ENCODE data around the gene SMARCC1. TPM values are rescaled to one million over a fixed set of nuclear protein-coding genes. Genes with fewer than 3 reads are reported as not detected.
"Not testable (repeated sequence)": the region's sequence is repeated elsewhere in the genome, so short reads cannot be mapped to it uniquely, and the experiment has no call there.

The SMARCC1 gene
- total RNA-seq (2014; rRNA removed; shearing (Covaris generic)) = 22.4 and 38.9 TPM in 2 replicates

DNA sequence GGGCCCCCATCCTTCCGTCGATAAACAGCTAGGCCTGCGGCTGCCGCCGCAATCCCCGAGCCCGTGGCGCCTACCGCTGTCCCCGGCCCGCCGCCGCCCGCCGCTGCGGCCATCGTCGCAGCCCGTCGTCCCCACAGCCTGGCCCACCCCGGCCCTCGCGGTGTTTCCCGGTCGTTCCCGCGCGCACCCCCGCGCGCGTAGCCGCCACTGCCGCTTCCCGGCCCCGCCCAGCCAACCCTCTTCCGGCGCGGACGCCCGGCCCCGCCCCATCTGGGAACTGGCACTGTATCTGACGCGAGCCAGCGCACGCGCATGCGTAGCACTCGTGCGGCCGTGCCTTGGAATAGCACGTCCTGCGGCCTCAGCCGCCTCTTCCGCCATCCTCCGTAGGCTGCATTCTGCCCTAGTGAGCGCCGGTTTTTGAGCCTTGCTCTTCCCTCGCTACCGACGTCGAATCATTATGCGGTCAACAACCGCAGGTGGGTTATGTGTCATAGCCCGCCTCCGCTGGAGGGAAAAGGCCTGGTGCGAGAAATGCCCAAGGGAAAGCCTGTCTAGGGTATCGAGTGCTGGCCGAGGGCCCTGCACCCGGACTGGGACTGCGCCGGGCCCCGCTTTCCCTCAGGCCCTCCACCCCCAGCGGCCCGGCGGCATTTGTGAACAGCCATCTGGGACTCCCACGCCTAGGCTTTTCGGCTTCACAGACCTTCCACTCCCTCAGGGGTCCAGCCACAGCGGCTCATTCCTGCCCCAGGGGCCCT is at the start of gene SMARCC1:
Gene SMARCC1 (minus strand): TSS at position 209 of the 761 bp plus-strand sequence. CDS start 96 bp downstream, at position 113.
- DNase-seq (ENCODE audit: low spot score) = peak; percentile 95

DNA sequence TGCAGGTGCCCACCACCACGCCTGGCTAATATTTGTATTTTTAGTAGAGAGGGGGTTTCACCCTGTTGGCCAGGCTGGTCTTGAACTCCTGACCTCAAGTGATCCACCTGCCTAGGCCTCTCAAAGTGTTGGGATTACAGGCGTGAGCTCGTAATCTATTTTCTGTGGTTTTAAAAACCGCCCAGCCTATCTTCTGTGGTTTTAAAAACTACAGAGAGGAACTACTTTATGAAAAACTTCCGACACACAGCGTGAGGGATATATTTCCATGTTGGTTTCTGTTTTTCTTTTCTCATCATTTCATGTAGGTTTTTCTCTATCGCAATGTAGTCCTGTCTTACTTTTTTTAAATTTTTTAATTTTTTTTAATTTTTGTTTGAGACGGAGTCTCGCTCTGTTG is 47.8 kb upstream of the SMARCC1 start:
- DNase-seq (ENCODE audit: low spot score) = not testable (repeated sequence)

DNA sequence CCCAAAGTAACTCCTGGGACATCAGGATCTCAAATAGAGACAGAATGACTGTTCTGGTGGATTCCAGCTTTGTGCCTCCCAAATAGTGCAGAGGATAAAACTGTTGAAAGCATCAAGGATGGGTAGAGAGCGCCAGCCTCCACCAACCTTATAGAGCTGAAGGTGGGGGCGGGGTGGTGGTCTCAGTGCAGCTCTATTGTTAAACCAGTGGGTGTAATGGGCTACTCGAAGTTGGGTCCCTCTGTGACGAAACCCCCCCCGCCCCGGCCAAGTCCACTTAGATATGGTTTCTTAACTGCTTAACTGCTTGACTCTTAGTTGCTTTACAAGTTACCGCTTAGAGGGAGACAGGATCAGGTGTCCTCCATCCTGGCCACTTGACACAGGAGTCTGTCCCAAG is 43.9 kb upstream of the SMARCC1 start:
- DNase-seq (ENCODE audit: low spot score) = no peak

GRCh38 chr3:47824541-47825473 is 43.1 kb upstream of the SMARCC1 start:
- peak; percentile 84 for DNase-seq (ENCODE audit: low spot score)

DNA sequence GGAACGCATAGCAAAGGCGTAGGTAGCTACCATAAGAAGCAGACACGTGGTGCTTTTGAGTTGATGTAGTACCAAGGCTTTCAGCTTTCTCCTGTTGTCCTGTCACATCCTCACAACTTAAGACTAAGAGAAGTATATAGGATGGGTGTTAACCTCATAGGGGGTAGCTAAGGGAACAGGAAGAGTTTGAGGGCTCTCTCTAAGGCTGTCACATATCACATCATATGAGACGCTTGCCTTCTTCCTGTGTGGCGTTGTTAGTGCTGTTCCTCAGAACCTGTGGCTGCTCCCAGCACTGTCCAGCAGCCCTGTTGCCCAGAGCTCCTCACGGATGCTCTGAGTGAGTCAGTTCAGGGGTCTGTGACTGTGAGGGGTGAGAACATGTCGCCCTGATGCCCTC is 35.9 kb upstream of the SMARCC1 start:
- DNase-seq (ENCODE audit: low spot score) = no peak

- no peak for DNase-seq (ENCODE audit: low spot score)
These were observed 32.0 kb upstream of the SMARCC1 start for GRCh38 chr3:47813551-47814177.

GRCh38 chr3:47804577-47804976 is 22.9 kb upstream of the SMARCC1 start:
- no peak for DNase-seq (ENCODE audit: low spot score)

- no peak for DNase-seq (ENCODE audit: low spot score)
These were observed 21.9 kb upstream of the SMARCC1 start for GRCh38 chr3:47803480-47804025.

DNA sequence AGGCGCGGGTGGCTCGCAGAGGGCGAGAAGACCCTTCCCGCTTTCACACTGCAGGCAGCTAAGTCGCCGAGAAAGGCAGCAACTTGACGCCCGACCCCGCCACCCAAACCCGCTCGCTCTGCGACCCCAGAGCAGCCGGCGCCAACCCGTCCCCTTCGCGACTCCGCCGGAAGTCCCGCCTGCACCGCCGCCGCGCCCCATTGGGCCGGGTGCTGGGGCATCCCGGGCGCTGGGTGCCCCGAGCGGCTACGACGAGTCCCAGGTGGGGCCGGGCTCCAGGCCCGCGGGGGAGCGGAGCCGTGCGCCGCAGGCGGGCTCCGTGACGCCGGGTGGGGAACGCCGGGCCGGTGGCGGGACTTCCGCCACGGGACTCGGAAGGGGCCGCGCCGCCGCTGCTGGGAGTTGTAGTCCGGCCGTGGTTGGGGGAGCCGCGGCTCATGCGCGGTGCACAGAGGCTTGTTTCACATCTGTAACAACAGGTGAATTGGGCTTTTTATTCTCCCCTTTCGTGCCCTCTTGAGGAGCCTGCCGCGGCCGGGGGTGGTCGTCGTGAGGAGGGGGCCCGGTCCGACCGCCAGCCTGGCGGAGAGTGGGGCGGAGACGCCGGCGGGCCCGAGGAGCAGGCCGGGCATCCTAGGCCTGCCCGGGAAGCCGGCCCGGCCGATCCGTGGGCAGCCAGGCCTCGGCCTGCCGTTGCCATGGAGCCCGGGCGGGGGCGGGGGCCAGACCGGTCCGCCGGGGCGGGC is 21.2 kb upstream of the SMARCC1 start, which contains the start of gene DHX30:
Gene DHX30 (plus strand): TSS at position 405 of the 746 bp plus-strand sequence. CDS start 7,546 bp downstream, outside the sequence.
- DNase-seq (ENCODE audit: low spot score) = peak; percentile 71

GRCh38 chr3:47799733-47800132 is 18.0 kb upstream of the SMARCC1 start:
- DNase-seq (ENCODE audit: low spot score) = no peak

GRCh38 chr3:47794544-47794943 is 12.9 kb upstream of the SMARCC1 start:
- DNase-seq (ENCODE audit: low spot score) = no peak

DNA sequence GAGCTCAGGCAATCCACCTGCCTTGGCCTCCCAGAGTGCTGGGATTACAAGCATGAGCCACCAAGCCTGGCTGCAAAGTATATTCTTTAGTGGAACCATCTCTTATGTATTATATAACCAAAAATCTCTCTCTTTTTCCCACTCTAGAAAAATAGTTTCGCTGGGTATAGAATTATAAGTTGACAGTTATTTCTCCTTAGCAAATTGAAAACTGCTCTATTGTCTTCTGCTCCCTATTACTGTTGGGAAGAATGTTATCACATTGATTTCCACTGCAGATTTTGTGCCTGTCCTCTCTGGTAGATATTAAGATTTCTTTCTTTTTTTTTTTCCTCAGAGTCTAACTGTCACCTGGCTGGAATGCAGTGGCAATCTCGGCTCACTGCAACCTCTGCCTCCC is 11.0 kb upstream of the SMARCC1 start:
- no peak for DNase-seq (ENCODE audit: low spot score)

- DNase-seq (ENCODE audit: low spot score) = no peak
These were observed 9.6 kb upstream of the SMARCC1 start for GRCh38 chr3:47791193-47791855.

DNA sequence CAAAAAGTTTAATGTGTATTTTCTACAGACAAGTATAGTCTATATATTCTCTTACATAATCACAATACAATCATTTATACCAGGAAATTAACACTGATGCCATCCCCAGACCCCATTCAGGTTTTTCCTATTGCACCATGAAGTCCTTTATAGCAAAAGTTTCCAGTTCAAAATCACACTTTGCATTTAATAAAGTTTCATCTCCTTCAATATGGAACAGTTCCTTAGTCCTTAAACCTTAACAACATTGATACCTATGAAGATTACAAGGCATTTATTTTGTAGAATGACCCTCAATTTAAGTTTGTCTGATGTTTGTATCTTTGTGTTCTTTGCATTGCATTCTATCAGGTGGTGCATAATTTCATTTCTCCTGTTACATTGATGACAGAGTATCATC is 2.0 kb upstream of the SMARCC1 start:
- DNase-seq (ENCODE audit: low spot score) = no peak

DNA sequence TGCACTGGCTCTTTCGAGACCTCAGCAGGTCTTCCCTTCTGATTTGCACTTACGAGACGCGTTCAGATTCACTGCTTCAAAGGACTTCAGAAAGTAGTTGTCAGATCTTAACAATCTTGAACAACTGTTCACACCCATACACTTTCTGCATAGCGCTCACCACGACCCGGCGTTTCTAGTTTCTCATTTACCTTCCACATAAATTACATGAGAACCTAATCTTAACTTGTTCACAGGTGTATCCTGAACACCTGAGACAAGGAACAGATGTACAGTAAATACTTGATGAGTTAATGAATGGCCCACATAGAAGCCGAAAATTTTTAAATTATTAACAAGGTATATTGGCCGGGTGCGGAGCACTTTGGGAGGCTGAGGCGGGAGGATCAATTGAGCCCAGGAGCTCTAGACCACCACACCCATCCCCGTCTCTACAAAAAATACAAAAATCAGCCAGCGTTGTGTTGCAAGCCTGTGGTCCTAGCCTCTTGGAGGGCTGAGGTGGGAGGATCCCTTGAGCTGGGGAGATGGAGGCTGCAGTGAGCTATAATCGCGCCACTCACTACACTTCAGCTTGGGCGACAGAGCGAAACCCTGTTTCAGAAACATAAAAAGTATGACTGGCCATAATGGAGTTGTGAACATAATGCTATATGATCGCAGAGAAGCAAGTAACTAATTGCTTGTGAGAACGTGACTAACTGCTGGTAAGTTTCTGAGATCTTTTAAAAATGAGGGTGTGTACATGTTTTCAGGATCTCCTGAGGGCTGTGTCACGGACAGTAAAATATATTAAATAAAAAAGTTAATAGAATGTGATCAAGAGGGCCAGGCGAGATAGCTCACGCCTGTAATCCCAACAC is 984 bp upstream of the SMARCC1 start:
- DNase-seq (ENCODE audit: low spot score) = no peak

GRCh38 chr3:47780741-47781684 is 680 bp downstream of the SMARCC1 start:
- peak; percentile 61 for DNase-seq (ENCODE audit: low spot score)

GRCh38 chr3:47778746-47779145 is 2.9 kb downstream of the SMARCC1 start:
- DNase-seq (ENCODE audit: low spot score) = no peak

- no peak for DNase-seq (ENCODE audit: low spot score)
These were observed 8.9 kb downstream of the SMARCC1 start for GRCh38 chr3:47772788-47773187.
